ENCODE results near the gene ZFYVE9.

GRCh38 chr1:52366517-52366827 lies 224.6 kb downstream of the ZFYVE9 start:
- TF ChIP-seq TAF1 (IDR thresholded peaks at IDR 0.05; ENCODE audit: borderline replicate concordance, low read depth, low read length) (no peak), POLR2A (IDR thresholded peaks at IDR 0.05; ENCODE audit: low read depth, low read length) (no peak), POLR2AphosphoS5 (IDR thresholded peaks at IDR 0.05; ENCODE audit: low read depth, low read length) (no peak)
